Fibroblast of lung (primary cell): Measurements from ENCODE around the gene BEND7. TPM values are rescaled to one million over a fixed set of nuclear protein-coding genes. Genes with fewer than 3 reads are reported as not detected.
"Not testable (repeated sequence)": the region's sequence is repeated elsewhere in the genome, so short reads cannot be mapped to it uniquely, and the experiment has no call there.

Experiments
- DNase-seq, 2 donors: peaks; one replicate each; pipeline versions ENCODE4 v3.0.0 to v3.0.0-alpha.2; 2010; ENCODE audit warnings: low read depth in 2 of 2
- H2AFZ ChIP-seq: 2 replicates; pipeline ENCODE4 v1.5.1; 2012; ENCODE audit warnings: low read length, control low read depth, inconsistent platforms
- H3K27ac ChIP-seq: 2 replicates; pipeline ENCODE4 v1.5.1; 2011; ENCODE audit warnings: low read length, control low read depth; ENCODE audit not compliant: insufficient read depth
- H3K27me3 ChIP-seq: 2 replicates; pipeline ENCODE4 v1.5.1; 2011; ENCODE audit warnings: mild to moderate bottlenecking, low read length; ENCODE audit not compliant: control insufficient read depth, insufficient read depth
- H3K36me3 ChIP-seq: 2 replicates; pipeline ENCODE4 v1.5.1; 2011; ENCODE audit warnings: low read length; ENCODE audit not compliant: control insufficient read depth, insufficient read depth
- H3K4me1 ChIP-seq: 2 replicates; pipeline ENCODE4 v1.5.1; 2011; ENCODE audit warnings: low read length; ENCODE audit not compliant: control insufficient read depth, insufficient read depth; ENCODE audit errors: extremely low read depth
- H3K4me2 ChIP-seq: 2 replicates; pipeline ENCODE4 v1.5.1; 2011; ENCODE audit warnings: low read length, control low read depth; ENCODE audit not compliant: insufficient read depth; ENCODE audit errors: extremely low read depth
- H3K4me3 ChIP-seq, 4 experiments: fragments of 200-600 bp in 1 of 4; sonication (generic) in 1 of 4; replicated peaks in 1 of 4; 2 replicates each; pipeline ENCODE4 v1.5.1; 2011 to 2016; ENCODE audit warnings: low read length in 4 of 4, low read depth in 3 of 4, mild to moderate bottlenecking in 3 of 4, control low read depth in 2 of 4, inconsistent platforms in 1 of 4, mixed read lengths in 1 of 4; ENCODE audit not compliant: insufficient read depth in 1 of 4; ENCODE audit errors: control extremely low read depth in 1 of 4
- H3K79me2 ChIP-seq: 2 replicates; pipeline ENCODE4 v1.5.1; 2012; ENCODE audit warnings: mild to moderate bottlenecking, low read length, inconsistent platforms; ENCODE audit not compliant: control insufficient read depth, insufficient read depth
- H3K9ac ChIP-seq: 2 replicates; pipeline ENCODE4 v1.5.1; 2011; ENCODE audit warnings: mild to moderate bottlenecking, low read length, control low read depth; ENCODE audit not compliant: insufficient read depth
- H3K9me3 ChIP-seq: 2 replicates; pipeline ENCODE4 v1.5.1; 2012; ENCODE audit warnings: low read depth, low read length; ENCODE audit not compliant: control insufficient read depth, insufficient read depth
- H4K20me1 ChIP-seq: 2 replicates; pipeline ENCODE4 v1.5.1; 2011; ENCODE audit warnings: low read length; ENCODE audit not compliant: control insufficient read depth, insufficient read depth; ENCODE audit errors: extremely low read depth
- CTCF ChIP-seq, 2 donors: IDR thresholded peaks in 1 of 2; conservative IDR thresholded peaks in 1 of 2; 1 replicate in 1 of 2; 2 replicates in 1 of 2; pipeline ENCODE4 v1.5.1; 2011 to 2012; ENCODE audit warnings: low read length in 2 of 2, control low read depth in 1 of 2, inconsistent platforms in 1 of 2, low read depth in 1 of 2, mild to moderate bottlenecking in 1 of 2
- EZH2 ChIP-seq: IDR thresholded peaks from 2 replicates; pipeline ENCODE4 v1.5.1; 2012; ENCODE audit warnings: low read length, control low read depth, mild to moderate bottlenecking; ENCODE audit errors: missing control alignments
- polyA plus RNA-seq, 2 donors: library from polyadenylated mRNA; depleted of rRNA in 1 of 2; stranded (reverse) in 1 of 2; unstranded in 1 of 2; fragments of >200 nt; gene quantifications; 2 replicates each; pipeline ENCODE4 v1.2.1, GENCODE V29; 2011 to 2012; ENCODE audit warnings: missing spikeins in 1 of 2
- total RNA-seq: library from RNA; depleted of rRNA; stranded (reverse); fragments of >200 nt; gene quantifications from 2 replicates; pipeline ENCODE4 v1.2.1, GENCODE V29; 2014

The BEND7 gene
- total and polyA plus RNA-seq, 2 donors (not counting 1 experiment from before 2014, with no cell fraction given), result 6.2 to 10.6 TPM

- Histone ChIP-seq H3K4me2 (no peak overlapping the region), H3K36me3 (no peaks in the 10 kb centered on the region)
Measured at GRCh38 chr10:13404791-13405190, 124.0 kb downstream of the BEND7 start.

GRCh38 chr10:13404305-13404759, 124.5 kb downstream of the BEND7 start:
- no peak overlapping the region for H3K27ac ChIP-seq
- no peak for DNase-seq

More at GRCh38 chr10:13404791-13405190, 124.0 kb downstream of the BEND7 start:
- Histone ChIP-seq H2AFZ (no peak overlapping the region), H4K20me1 (no peaks in the 10 kb centered on the region), H3K9ac (no peak overlapping the region), H3K27ac (no peak overlapping the region), H3K79me2 (no peaks in the 10 kb centered on the region), H3K4me3 (no peak overlapping the region), H3K9me3 (no peaks in the 10 kb centered on the region), H3K27me3 (peaks cover 6% of the 10 kb centered on the region), H3K4me1 (no peaks in the 10 kb centered on the region)
- no peak for TF ChIP-seq EZH2
- no peak for TF ChIP-seq CTCF (conservative IDR thresholded peaks at IDR 0.05 in 1 of 2, IDR thresholded peaks at IDR 0.05 in 1 of 2; ENCODE audit: low read depth in 1 of 2, low read length in 2 of 2)
- DNase-seq, result no peak

GRCh38 chr10:13403426-13403825, 125.4 kb downstream of the BEND7 start:
- not testable (repeated sequence) for H3K9me3 ChIP-seq, H3K4me1 ChIP-seq, H3K4me2 ChIP-seq, H3K27ac ChIP-seq, H3K4me3 ChIP-seq, H2AFZ ChIP-seq, H3K79me2 ChIP-seq, H3K36me3 ChIP-seq, H3K9ac ChIP-seq, H3K27me3 ChIP-seq, H4K20me1 ChIP-seq, DNase-seq

More at GRCh38 chr10:13404305-13404759, 124.5 kb downstream of the BEND7 start:
- no peak overlapping the region for H3K4me3 ChIP-seq
- H3K9me3 ChIP-seq, result no peaks in the 10 kb centered on the region
- H3K4me2 ChIP-seq, result no peak overlapping the region
- H3K27me3 ChIP-seq, result peaks cover 6% of the 10 kb centered on the region
- TF ChIP-seq EZH2 (no peak), CTCF (conservative IDR thresholded peaks at IDR 0.05 in 1 of 2, IDR thresholded peaks at IDR 0.05 in 1 of 2; ENCODE audit: low read depth in 1 of 2, low read length in 2 of 2) (no peak)
- H3K9ac ChIP-seq, result no peak overlapping the region
- H3K79me2 ChIP-seq, result no peaks in the 10 kb centered on the region
- H2AFZ ChIP-seq, result no peak overlapping the region
- H3K36me3 ChIP-seq, result no peaks in the 10 kb centered on the region
- H3K4me1 ChIP-seq, result no peaks in the 10 kb centered on the region
- no peaks in the 10 kb centered on the region for H4K20me1 ChIP-seq
